Stimulated activated naive CD8-positive, alpha-beta T cell treated with anti-CD3 and anti-CD28 coated beads, Interleukin-15, amount 100 ng/mL, for 72 hours (primary cell): ENCODE measurements around the gene DPP7.
"Not testable (repeated sequence)": the region's sequence is repeated elsewhere in the genome, so short reads cannot be mapped to it uniquely, and the experiment has no call there.

Experiments used
- ATAC-seq: fragments of 150-1000 bp; cut with Tn5 transposase; 2 replicates; pipeline ENCODE4 v1.10.0; 2021; ENCODE audit warnings: mild to moderate bottlenecking, moderate library complexity
- DNase-seq, 2 donors: peaks; one replicate each; pipeline ENCODE4 v3.0.0; 2021 to 2022
- H3K27ac Mint-ChIP-seq, 2 donors: one replicate each; pipeline ENCODE4 v1.8.0; 2022; ENCODE audit warnings: mild to moderate bottlenecking in 2 of 2, mixed read lengths in 2 of 2, moderate library complexity in 2 of 2
- H3K27me3 Mint-ChIP-seq: one replicate; pipeline ENCODE4 v1.8.0; 2022; ENCODE audit warnings: mixed read lengths
- H3K4me1 Mint-ChIP-seq: one replicate; pipeline ENCODE4 v1.8.0; 2022; ENCODE audit warnings: mild to moderate bottlenecking, mixed read lengths
- H3K4me3 Mint-ChIP-seq, 2 donors: one replicate each; pipeline ENCODE4 v1.8.0; 2022; ENCODE audit warnings: mild to moderate bottlenecking in 2 of 2, mixed read lengths in 2 of 2, moderate library complexity in 1 of 2
- H3K9me3 Mint-ChIP-seq, 2 donors: one replicate each; pipeline ENCODE4 v1.8.0; 2022; ENCODE audit warnings: mixed read lengths in 2 of 2

Gene DPP7

GRCh38 chr9:137126786-137127185 lies 12.3 kb upstream of the DPP7 start:
- H3K27ac Mint-ChIP-seq = peak overlapping the region; percentile 56 to 93
- H3K27me3 Mint-ChIP-seq = no peaks in the 10 kb centered on the region
- H3K4me3 Mint-ChIP-seq = peak overlapping the region; percentile 87 to 93
- H3K4me1 Mint-ChIP-seq = peaks cover 37% of the 10 kb centered on the region
- ATAC-seq (no peak), DNase-seq (no peak)
- H3K9me3 Mint-ChIP-seq = no peaks in the 10 kb centered on the region

GRCh38 chr9:137123952-137124462 lies 9.5 kb upstream of the DPP7 start:
- ATAC-seq, DNase-seq, H3K27ac Mint-ChIP-seq, H3K27me3 Mint-ChIP-seq, H3K9me3 Mint-ChIP-seq, H3K4me3 Mint-ChIP-seq: not testable (repeated sequence)
- H3K4me1 Mint-ChIP-seq = peaks cover 38% of the 10 kb centered on the region

- peaks cover 39% of the 10 kb centered on the region for H3K4me1 Mint-ChIP-seq
These were observed 8.9 kb upstream of the DPP7 start for GRCh38 chr9:137123468-137123837.

GRCh38 chr9:137122796-137123467 lies 8.4 kb upstream of the DPP7 start:
- not testable (repeated sequence) for H3K9me3 Mint-ChIP-seq, H3K4me3 Mint-ChIP-seq, ATAC-seq, DNase-seq, H3K27ac Mint-ChIP-seq, H3K27me3 Mint-ChIP-seq
- H3K4me1 Mint-ChIP-seq = peaks cover 34% of the 10 kb centered on the region

More at GRCh38 chr9:137123468-137123837, 8.9 kb upstream of the DPP7 start:
- Mint-ChIP-seq H3K27ac (no peak overlapping the region), H3K9me3 (no peaks in the 10 kb centered on the region), H3K27me3 (no peaks in the 10 kb centered on the region), H3K4me3 (no peak overlapping the region)
- ATAC-seq (no peak), DNase-seq (no peak)

- DNase-seq, H3K27me3 Mint-ChIP-seq, H3K27ac Mint-ChIP-seq, H3K9me3 Mint-ChIP-seq, ATAC-seq: not testable (repeated sequence)
- peak overlapping the region in 1 of 2 donors; percentile 3 for H3K4me3 Mint-ChIP-seq
- H3K4me1 Mint-ChIP-seq = peaks cover 28% of the 10 kb centered on the region
These were observed 7.6 kb upstream of the DPP7 start for GRCh38 chr9:137121927-137122795.

GRCh38 chr9:137118092-137118603 lies 3.6 kb upstream of the DPP7 start:
- not testable (repeated sequence) for H3K9me3 Mint-ChIP-seq, DNase-seq, H3K4me3 Mint-ChIP-seq

GRCh38 chr9:137117269-137117731 lies 2.8 kb upstream of the DPP7 start:
- Mint-ChIP-seq H3K27ac (no peak overlapping the region), H3K9me3 (no peaks in the 10 kb centered on the region), H3K4me1 (peaks cover 27% of the 10 kb centered on the region), H3K27me3 (no peaks in the 10 kb centered on the region), H3K4me3 (no peak overlapping the region)
- no peak for ATAC-seq
- DNase-seq = no peak

More at GRCh38 chr9:137118092-137118603, 3.6 kb upstream of the DPP7 start:
- not testable (repeated sequence) for H3K27ac Mint-ChIP-seq, H3K27me3 Mint-ChIP-seq, ATAC-seq
- peaks cover 27% of the 10 kb centered on the region for H3K4me1 Mint-ChIP-seq

- ATAC-seq (no peak), DNase-seq (no peak)
- H3K4me3 Mint-ChIP-seq = no peak overlapping the region
- peaks cover 22% of the 10 kb centered on the region for H3K4me1 Mint-ChIP-seq
- no peaks in the 10 kb centered on the region for H3K9me3 Mint-ChIP-seq
- no peaks in the 10 kb centered on the region for H3K27me3 Mint-ChIP-seq
- H3K27ac Mint-ChIP-seq = no peak overlapping the region
These were observed 2.2 kb upstream of the DPP7 start for GRCh38 chr9:137116728-137117127.

- Mint-ChIP-seq H3K4me3 (peak overlapping the region in 1 of 2 donors; percentile 66), H3K4me1 (peaks cover 23% of the 10 kb centered on the region), H3K9me3 (no peaks in the 10 kb centered on the region), H3K27me3 (no peaks in the 10 kb centered on the region), H3K27ac (peak overlapping the region in 1 of 2 donors; percentile 59)
- ATAC-seq (no peak), DNase-seq (no peak)
These were observed 1.5 kb upstream of the DPP7 start for GRCh38 chr9:137116027-137116507.

GRCh38 chr9:137115394-137116026 lies 977 bp upstream of the DPP7 start:
- Mint-ChIP-seq H3K4me3 (peak overlapping the region; percentile 66 to 69), H3K4me1 (peaks cover 28% of the 10 kb centered on the region), H3K27ac (peak overlapping the region in 1 of 2 donors; percentile 59), H3K27me3 (no peaks in the 10 kb centered on the region), H3K9me3 (no peaks in the 10 kb centered on the region)
- ATAC-seq = no peak
- DNase-seq = no peak

GRCh38 chr9:137114220-137114612 lies 317 bp downstream of the DPP7 start:
- Mint-ChIP-seq H3K9me3 (no peaks in the 10 kb centered on the region), H3K27ac (peak overlapping the region; percentile 12 to 69), H3K4me3 (peak overlapping the region; percentile 72 to 74), H3K4me1 (peaks cover 25% of the 10 kb centered on the region), H3K27me3 (no peaks in the 10 kb centered on the region)
- ATAC-seq = peak; percentile 36
- no peak for DNase-seq

GRCh38 chr9:137113385-137114159 lies 961 bp downstream of the DPP7 start:
- Mint-ChIP-seq H3K4me1 (peaks cover 19% of the 10 kb centered on the region), H3K27ac (peak overlapping the region; percentile 57 to 97), H3K27me3 (no peaks in the 10 kb centered on the region), H3K9me3 (no peaks in the 10 kb centered on the region), H3K4me3 (peak overlapping the region; percentile 82 to 85)
- peak; percentile 56 for ATAC-seq
- no peak for DNase-seq

GRCh38 chr9:137112564-137113384 lies 1.8 kb downstream of the DPP7 start:
- ATAC-seq = no peak
- H3K27me3 Mint-ChIP-seq = no peaks in the 10 kb centered on the region
- H3K4me3 Mint-ChIP-seq = peak overlapping the region; percentile 82 to 85
- DNase-seq = no peak
- H3K9me3 Mint-ChIP-seq = no peaks in the 10 kb centered on the region
- no peak overlapping the region for H3K27ac Mint-ChIP-seq
- peaks cover 18% of the 10 kb centered on the region for H3K4me1 Mint-ChIP-seq
